Body of pancreas (tissue), 4 donors: ENCODE measurements around the gene SLC16A8.

Experiments used
- CTCF ChIP-seq, 7 experiments: fragments of 450-650 bp in 4 of 7; fragments of 200-600 bp in 3 of 7; sonication (generic) in 3 of 7; IDR thresholded peaks; one replicate each; pipeline ENCODE4 v1.5.1; 2016 to 2019; ENCODE audit warnings: antibody characterized with exemption in 7 of 7
- POLR2A ChIP-seq, 3 donors: fragments of 450-650 bp; IDR thresholded peaks; one replicate each; pipeline ENCODE4 v1.6.1; 2016; ENCODE audit warnings: antibody characterized with exemption in 3 of 3, mild to moderate bottlenecking in 2 of 3

GRCh38 chr22:38122616-38123015 is 38.6 kb upstream of the SLC16A8 start:
- TF ChIP-seq POLR2A (IDR thresholded peaks at IDR 0.05) (no peak), CTCF (IDR thresholded peaks at IDR 0.05) (no peak)
